CD4-positive, alpha-beta T cell treated with Interleukin-17A for 4 hours (primary cell): Measurements from ENCODE around the gene ZCCHC24.
"Not testable (repeated sequence)": the region's sequence is repeated elsewhere in the genome, so short reads cannot be mapped to it uniquely, and the experiment has no call there.

Experiments used
- DNase-seq: peaks from one replicate; pipeline ENCODE4 v3.0.0-alpha.2; 2020; ENCODE audit warnings: mixed read lengths

Gene ZCCHC24

DNA sequence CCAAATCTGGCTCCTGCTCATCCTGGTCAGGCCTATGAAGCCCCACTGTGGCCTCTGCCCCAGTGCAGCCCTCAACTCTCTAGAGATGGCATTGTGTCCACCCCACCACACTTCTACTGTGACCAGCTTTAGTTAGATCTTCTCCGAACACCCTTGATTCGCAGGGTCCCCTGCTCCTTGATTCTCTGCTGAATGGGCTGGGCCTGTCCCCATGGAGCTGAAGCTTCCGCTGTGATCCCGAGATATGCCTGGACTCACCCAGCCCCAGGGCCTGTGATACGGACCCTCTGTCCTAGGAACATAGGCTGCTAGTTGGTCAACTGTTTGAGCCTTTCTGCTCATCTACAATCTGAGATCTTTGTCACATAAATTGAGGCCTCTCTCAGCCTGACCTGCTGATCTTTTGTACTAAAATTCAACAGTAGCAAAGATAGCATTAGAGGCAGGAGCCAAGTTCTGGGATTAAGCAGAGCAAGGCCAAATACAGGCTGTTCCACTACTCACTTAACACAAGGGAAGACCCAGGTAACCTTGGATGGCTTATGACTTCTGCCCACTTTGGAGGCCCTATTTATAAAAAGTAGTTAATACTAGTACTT lies 104.7 kb downstream of the ZCCHC24 start:
- no peak for DNase-seq

DNA sequence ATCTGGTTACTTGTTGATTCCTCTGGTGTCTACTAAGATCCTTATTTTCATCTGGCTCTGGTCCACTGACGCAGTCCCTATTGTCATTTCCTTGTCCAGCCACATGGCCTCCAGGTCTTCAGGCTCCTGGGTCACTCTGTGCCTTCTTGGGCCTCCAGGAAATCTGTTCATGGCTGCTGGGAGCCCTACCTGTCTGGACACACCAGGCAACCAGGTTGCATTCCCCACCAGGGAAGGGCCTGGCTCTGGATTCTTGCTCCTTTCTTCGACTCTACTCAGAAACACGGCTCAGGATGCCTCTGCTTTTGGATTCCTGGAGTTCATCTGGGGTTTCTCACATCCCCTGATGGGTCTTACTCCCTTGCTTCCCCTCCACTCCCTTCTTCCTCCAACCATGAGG lies 106.2 kb downstream of the ZCCHC24 start:
- no peak for DNase-seq

DNA sequence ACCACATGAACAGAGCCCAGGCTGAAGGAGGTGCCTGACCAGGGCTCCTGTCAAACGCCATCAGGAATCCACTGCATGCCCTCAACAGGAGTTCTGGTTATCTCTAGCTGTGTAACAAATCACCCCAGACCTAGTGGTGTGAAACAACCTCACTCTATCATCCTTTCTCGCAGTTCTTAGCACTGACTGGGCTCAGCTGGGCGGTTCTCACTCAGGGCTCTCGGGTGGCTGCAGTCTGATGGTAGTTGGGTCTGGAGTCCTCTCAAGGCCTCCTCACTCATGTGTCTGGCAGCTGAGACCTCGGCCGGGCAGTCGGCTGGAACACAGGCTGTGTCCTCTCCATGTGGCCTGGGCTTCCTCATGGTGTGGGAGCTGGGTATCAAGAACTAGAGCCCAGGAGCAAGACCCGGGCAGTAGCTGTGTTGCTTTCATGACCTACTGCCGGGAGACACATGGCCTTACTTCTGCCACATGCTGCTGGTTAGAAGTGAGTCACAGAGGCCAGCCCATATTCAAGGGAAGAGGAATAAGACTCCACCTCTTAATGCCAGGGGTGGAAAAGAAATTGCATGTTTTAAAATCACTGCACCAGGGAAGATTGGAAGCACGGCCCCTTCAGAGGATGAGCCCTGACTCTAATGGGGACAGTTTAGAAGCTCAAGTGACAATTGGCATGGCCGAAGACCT lies 107.5 kb downstream of the ZCCHC24 start:
- DNase-seq = not testable (repeated sequence)

DNA sequence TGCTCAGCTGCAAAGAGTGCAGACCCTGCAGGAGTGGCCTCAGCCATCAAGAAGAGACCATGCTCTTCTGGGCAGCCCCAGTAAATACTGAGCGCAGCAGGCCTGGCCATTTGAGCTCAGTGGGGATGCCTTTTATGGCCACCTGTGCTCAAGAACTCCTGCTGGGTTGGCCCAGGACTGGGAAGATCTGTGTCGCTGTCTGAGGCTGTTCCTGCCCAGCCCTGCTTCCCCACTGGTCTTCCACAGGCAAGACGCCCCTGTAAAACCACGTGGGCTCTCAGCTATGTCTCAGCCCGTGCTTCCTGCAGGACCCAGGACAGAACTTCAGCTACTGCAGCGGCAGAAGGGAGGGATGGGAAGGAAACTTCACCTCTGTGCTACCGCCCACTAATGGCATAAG lies 108.7 kb downstream of the ZCCHC24 start:
- DNase-seq = no peak

DNA sequence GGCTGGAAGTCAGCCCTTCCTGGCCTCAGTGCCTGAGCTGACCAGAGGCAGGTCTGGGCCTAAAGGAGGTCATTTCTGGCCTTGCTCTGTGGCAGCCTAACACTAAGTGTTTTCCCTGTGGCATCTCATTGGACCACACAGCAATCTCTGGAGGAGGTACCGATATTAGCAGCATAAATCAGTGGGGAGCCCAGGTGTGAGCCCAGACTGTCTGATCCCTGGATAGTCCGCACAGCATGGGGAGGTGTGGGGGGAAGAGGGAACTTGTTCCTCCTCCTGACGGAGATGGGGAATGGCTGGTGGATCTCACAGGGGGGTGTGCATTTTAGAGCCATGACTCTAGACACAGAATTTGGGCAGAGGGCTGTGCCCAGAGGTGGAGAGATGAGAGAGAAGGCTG lies 109.1 kb downstream of the ZCCHC24 start:
- DNase-seq = no peak

DNA sequence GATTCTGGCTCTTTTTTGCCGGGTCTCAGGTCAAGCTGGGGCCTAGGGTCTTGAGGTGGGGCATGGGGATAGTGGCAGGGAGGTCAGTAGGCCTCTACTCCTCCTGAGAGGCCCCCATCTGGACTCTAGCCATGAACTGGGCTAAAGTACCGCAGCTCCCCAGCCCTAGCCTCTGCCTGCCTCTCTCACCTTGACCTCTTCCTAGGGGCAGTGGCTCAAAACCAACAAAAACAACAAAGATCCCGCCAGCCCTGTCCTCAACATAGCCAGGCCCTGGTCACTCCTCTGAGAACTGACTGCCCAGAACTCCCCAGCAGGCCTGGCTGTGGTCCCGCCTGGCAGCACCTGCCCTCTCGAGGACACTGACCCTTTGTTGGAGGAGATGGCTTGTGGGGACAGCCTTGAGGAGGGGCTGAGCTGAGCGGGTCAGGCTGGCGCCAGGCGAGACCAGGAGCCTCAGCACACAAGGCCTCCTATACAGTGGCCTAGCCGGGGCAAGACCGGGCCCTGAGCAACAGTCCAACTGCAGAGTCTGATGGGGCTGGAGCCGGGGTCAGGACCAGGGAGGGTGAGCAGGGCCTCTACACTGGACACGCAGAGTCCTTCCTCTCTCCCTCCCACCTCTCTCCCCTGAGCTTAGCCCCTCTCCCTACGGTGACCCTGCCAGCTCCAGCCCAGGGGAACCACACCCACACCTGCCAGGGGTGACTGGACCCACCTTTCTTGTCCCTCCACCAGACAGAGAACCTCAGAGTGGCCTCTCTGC lies 109.8 kb downstream of the ZCCHC24 start:
- DNase-seq = no peak

DNA sequence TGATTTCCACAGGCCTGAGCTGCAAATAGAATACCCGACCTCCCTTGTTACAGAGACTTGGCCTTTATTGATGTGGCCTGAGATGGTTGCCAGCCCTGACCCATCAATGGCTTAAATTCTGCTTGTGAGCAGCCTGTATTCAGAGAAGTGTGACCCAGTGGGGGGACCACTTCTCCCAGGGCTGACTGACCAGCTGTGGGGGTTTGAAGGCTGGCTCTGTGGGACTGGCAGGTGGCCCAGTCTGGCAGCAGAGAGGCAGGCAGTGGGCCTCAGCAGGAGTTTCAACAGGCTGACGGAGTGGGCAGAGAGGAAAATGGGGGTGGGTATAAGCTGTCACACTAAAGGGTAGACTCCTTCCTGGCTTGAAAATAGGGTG lies 110.3 kb downstream of the ZCCHC24 start:
- no peak for DNase-seq

DNA sequence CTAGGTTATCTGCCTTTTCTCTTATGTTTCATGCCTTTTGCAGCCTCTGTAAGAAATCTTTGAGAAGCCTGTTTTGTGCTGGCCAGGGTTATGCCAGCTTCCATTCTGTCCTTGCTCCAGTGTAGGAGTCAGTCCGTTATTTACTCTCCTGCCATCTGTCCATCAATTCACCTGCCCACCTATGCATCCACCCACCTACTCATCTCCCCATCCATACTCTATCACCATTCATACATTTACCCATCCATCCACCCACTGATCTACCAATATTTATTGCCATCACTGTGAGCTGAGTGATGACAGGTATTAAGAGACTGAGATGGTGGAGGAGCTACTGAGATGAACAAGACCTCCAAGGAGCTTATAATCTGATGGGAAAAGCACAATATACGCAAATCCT lies 110.9 kb downstream of the ZCCHC24 start:
- no peak for DNase-seq

DNA sequence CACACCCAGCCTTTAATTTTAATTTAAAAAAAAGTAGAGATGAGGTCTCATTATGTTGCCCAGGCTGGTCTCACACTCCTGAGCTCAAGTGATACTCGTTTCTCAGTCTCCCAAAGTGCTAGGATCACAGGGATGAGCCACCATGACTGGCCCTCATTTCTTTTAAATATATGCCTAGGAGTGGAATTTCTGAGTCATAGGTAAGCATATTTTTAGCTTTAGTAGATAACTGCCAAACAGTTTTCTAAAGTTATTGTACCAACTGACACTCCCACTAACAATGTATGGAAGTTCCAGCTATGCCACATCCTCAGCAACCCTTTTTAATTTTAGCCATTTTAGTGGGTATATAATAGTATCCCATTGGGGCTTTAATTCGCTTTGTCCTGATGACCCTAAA lies 111.9 kb downstream of the ZCCHC24 start:
- no peak for DNase-seq

DNA sequence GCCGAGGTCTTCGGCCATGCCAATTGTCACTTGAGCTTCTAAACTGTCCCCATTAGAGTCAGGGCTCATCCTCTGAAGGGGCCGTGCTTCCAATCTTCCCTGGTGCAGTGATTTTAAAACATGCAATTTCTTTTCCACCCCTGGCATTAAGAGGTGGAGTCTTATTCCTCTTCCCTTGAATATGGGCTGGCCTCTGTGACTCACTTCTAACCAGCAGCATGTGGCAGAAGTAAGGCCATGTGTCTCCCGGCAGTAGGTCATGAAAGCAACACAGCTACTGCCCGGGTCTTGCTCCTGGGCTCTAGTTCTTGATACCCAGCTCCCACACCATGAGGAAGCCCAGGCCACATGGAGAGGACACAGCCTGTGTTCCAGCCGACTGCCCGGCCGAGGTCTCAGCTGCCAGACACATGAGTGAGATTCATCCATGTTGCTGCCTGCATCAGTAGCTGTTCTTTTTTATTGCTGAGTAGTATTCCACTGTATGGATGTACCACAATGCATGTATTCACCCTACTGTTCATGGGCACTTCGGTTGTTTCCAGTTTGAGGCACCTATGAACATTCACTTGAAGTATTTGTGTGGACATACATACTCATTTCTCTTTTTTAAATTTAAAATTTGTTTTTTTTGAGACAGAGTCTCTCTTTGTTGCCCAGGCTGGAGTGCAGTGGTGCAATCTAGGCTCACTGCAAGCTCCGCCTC lies 112.7 kb downstream of the ZCCHC24 start:
- DNase-seq = not testable (repeated sequence)
